Measurements from ENCODE around the gene ACAT1. TPM values are rescaled to one million over a fixed set of nuclear protein-coding genes. Genes with fewer than 3 reads are reported as not detected.

ACAT1 gene
- polyA plus RNA-seq, 1 of the 3 experiments (the other 2 are of a cell fraction): 78.8 TPM

- TF ChIP-seq FOSL2 (IDR thresholded peaks at IDR 0.05; ENCODE audit: borderline replicate concordance, low read depth) (no peak), RFX5 (IDR thresholded peaks at IDR 0.05; ENCODE audit: low read length) (no peak), FOXJ3 (CRISPR knock-in tag; IDR thresholded peaks at IDR 0.05) (no peak)
Observed at GRCh38 chr11:108122166-108122628, 830 bp downstream of the ACAT1 start (continued).

GRCh38 chr11:108125096-108125495 is 3.7 kb downstream of the ACAT1 start:
- Histone ChIP-seq H3K36me3 (replicated peaks in 1 of 2; ENCODE audit: control insufficient read depth in 1 of 2, insufficient read depth in 2 of 2, low read length in 1 of 2) (peaks cover 0 to 3% of the 10 kb centered on the region in 2 experiments), H4K20me1 (ENCODE audit: insufficient read depth) (no peaks in the 10 kb centered on the region), H3K4me3 (ENCODE audit: low read depth in 2 of 2, low read length in 1 of 2) (no peak overlapping the region), H3K4me2 (no peak overlapping the region), H3K9ac (no peak overlapping the region), H3K27ac (ENCODE audit: low read depth in 2 of 2, low read length in 1 of 2) (peak overlapping the region in 1 of 2 experiments; percentile 72; a peak in 2 of 4 replicates), H3K79me2 (ENCODE audit: insufficient read depth) (peaks cover 73% of the 10 kb centered on the region), H3K4me1 (ENCODE audit: control insufficient read depth in 1 of 2, insufficient read depth in 2 of 2, low read depth in 1 of 2, low read length in 1 of 2) (peaks cover 0 to 22% of the 10 kb centered on the region in 2 experiments; a peak in 3 of 4 replicates), H3F3A (replicated peaks; ENCODE audit: insufficient read depth) (no peaks in the 10 kb centered on the region), H3K9me2 (no peaks in the 10 kb centered on the region), H2AFZ (ENCODE audit: low read depth) (no peak overlapping the region), H3K27me3 (ENCODE audit: insufficient read depth) (no peaks in the 10 kb centered on the region), H3K9me3 (no peaks in the 10 kb centered on the region)
- TF ChIP-seq MXI1 (IDR thresholded peaks at IDR 0.05; ENCODE audit: low read depth, low read length): 0 out of 2 replicates have a peak, but pooled peaks have one; percentile 26
- no peak for TF ChIP-seq ELF1 (IDR thresholded peaks at IDR 0.05)
- 0 out of 2 replicates have a peak, but pooled peaks have one; percentile 18 for TF ChIP-seq RCOR1 (IDR thresholded peaks at IDR 0.05; ENCODE audit: low read length)
- peak; percentile 55 for TF ChIP-seq GATA2 (CRISPR knock-in tag; IDR thresholded peaks at IDR 0.05)
- DNase-seq: peak; percentile 51
- POLR2A ChIA-PET: no interaction called here
- 88% methylated on average over 5 of the region's 5 CpGs for WGBS (ENCODE audit: low lambda C conversion rate)
- CTCF ChIA-PET: interaction anchor here (1.2 to 1.8 kb wide), 2 partner anchors 96 to 523 kb away, joined by 5 to 8 read pairs; no protein-coding TSS in a partner anchor

GRCh38 chr11:108128772-108129171 is 7.4 kb downstream of the ACAT1 start:
- Histone ChIP-seq H3K79me2 (ENCODE audit: insufficient read depth) (peaks cover 59% of the 10 kb centered on the region), H3K4me3 (ENCODE audit: low read depth in 2 of 2, low read length in 1 of 2) (no peak overlapping the region), H3K36me3 (replicated peaks in 1 of 2; ENCODE audit: control insufficient read depth in 1 of 2, insufficient read depth in 2 of 2, low read length in 1 of 2) (peaks cover 3 to 10% of the 10 kb centered on the region in 2 experiments), H3K4me1 (ENCODE audit: control insufficient read depth in 1 of 2, insufficient read depth in 2 of 2, low read depth in 1 of 2, low read length in 1 of 2) (peaks cover 0 to 15% of the 10 kb centered on the region in 2 experiments; a peak in 3 of 4 replicates), H3K27ac (ENCODE audit: low read depth in 2 of 2, low read length in 1 of 2) (no peak overlapping the region), H4K20me1 (ENCODE audit: insufficient read depth) (no peaks in the 10 kb centered on the region), H3K9me3 (no peaks in the 10 kb centered on the region), H3K27me3 (ENCODE audit: insufficient read depth) (no peaks in the 10 kb centered on the region), H3K9me2 (no peaks in the 10 kb centered on the region), H3K9ac (no peak overlapping the region), H3F3A (replicated peaks; ENCODE audit: insufficient read depth) (no peaks in the 10 kb centered on the region), H3K4me2 (no peak overlapping the region), H2AFZ (ENCODE audit: low read depth) (no peak overlapping the region)
- ChIA-PET CTCF (interaction anchor here (1.4 kb wide), 1 partner anchor 11 kb away, joined by 9 read pairs; no protein-coding TSS in a partner anchor), POLR2A (no interaction called here)
- DNase-seq: no peak
- WGBS (ENCODE audit: low lambda C conversion rate): 96% methylated on average over 2 of the region's 2 CpGs
- TF ChIP-seq USF1 (IDR thresholded peaks at IDR 0.05; ENCODE audit: borderline replicate concordance, low read depth) (no peak), FOXM1 (IDR thresholded peaks at IDR 0.05; ENCODE audit: low read depth) (no peak), EP300 (IDR thresholded peaks at IDR 0.05; ENCODE audit: borderline replicate concordance in 1 of 2, low read depth in 1 of 2, low read length in 1 of 2) (no peak), IRF3 (IDR thresholded peaks at IDR 0.05; ENCODE audit: low read depth, low read length) (no peak), TAF1 (IDR thresholded peaks at IDR 0.05; ENCODE audit: borderline replicate concordance, low read depth, low read length) (no peak), ELF1 (IDR thresholded peaks at IDR 0.05) (no peak), RAD21 (IDR thresholded peaks at IDR 0.05; ENCODE audit: low read length) (no peak)
